Fibroblast of peridontal ligament (primary cell): ENCODE measurements around the gene GTPBP2.
"Not testable (repeated sequence)": the region's sequence is repeated elsewhere in the genome, so short reads cannot be mapped to it uniquely, and the experiment has no call there.

Experiments
- DNase-seq: peaks from one replicate; pipeline ENCODE4 v3.0.0-alpha.2; 2010; ENCODE audit errors: extremely low read depth

Gene GTPBP2

DNA sequence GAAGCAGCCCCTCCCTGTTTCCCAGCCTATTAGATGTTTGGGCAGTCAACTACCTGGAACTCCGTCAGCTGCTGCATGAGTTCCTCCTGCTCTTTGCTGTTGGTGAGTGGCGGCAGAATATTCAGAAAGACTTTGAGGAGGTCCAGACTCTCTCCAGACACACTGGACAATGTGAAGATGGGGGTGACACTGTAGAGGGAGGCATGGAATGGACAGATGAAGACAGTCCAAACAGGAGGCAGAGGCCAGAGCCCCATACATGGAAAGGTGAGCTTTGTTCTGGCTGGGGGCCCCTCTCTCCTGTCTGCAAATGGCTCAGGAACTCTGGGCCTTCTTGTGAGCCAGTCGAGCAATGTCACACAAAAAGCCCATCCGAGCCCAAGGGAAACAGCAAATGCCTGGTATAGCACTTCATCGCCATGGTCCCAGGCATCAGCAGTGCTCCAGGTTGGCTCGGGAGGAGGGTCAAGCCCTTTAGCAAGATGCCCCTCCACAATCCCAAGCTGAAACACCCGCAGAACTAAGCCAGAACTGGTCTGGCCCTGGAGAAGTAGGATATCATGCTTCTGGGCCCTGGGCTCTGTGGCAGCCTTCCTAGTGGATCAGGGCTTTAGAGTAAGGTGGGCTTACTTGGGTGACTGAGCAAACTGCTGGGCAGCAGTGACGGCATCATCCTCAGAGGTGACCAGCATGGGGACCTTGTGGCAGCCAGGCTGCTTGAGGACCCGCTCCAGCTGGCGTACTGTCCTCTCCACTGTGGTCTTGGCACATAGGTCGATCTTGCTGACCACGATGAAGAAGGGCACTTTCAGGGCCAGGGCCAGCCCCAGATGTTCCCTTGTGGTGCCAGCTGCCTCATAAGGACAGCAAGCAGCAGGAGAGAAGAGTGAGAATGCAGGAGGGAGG is 4.9 kb downstream of the GTPBP2 start:
- DNase-seq = no peak

DNA sequence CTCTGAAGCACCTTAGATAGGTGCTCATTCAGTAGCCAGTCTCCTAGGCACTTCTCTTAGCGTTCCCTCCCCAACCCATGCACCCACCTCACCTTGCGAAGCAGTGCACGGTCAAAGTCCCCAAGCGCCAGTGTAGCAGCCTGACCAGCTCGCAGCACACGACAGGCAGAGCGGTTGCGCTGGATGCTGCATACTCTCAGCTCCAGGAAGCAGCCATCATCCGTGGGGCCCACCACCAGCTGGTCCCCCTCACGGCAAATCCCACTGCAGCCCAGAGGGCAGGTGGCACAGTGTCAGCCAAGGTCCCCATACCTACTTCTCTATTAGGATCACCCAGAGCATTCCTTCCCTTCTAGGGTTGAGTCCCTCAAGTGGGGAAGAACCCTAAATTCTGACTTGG is 6.5 kb downstream of the GTPBP2 start:
- no peak for DNase-seq

DNA sequence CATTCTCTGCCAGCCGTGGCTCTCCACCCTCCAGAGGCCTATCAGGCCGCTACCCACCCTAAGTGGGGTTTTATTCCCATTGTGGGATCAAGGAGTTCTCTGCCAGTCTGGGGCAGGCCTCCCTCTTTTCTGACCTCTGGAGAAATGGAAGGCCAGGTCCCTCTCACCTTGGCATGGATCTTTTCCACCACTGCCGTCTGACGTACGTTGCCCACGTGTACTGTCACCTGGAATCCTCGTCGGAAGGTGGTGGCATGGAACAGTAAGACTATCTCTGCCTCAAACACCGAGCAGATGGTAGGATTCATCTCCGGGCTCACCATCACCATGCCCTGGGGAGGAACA is 7.3 kb downstream of the GTPBP2 start:
- DNase-seq = no peak

DNA sequence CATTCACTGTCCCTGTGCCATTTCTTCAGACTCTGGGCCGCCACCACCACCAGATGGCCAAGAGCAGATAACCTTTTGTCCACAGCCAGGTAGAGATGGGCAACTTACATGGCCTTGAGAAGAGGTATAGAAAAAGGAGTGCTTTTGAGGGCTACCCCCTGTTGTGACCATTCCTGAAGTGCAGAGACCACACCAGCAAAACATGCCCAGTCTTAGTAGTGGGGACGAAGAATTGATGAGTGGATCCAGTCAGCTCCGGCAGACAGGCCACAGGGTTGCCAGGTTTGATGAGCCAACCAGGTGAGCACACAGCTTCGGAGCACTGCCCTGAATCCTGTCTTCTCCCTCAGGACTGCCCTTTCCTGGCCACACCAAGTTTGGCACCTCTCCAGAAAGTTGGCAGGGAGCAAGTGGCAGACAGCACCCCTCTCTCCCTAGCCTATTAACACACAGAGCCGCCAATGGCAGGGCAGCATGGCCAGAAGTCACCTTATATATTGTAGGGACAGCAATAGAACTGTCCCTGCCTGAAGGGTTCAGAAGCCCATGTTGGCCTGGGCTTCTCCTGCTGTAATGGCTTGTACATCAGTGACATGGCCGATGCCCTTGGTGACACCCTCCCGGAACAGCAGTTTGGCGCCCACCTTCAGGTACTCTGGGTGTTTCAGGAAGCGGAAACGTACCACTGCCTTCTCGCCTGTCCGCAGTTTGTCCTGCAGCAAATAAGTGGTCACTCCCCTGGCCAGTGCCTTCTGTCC is 7.8 kb downstream of the GTPBP2 start:
- no peak for DNase-seq

DNA sequence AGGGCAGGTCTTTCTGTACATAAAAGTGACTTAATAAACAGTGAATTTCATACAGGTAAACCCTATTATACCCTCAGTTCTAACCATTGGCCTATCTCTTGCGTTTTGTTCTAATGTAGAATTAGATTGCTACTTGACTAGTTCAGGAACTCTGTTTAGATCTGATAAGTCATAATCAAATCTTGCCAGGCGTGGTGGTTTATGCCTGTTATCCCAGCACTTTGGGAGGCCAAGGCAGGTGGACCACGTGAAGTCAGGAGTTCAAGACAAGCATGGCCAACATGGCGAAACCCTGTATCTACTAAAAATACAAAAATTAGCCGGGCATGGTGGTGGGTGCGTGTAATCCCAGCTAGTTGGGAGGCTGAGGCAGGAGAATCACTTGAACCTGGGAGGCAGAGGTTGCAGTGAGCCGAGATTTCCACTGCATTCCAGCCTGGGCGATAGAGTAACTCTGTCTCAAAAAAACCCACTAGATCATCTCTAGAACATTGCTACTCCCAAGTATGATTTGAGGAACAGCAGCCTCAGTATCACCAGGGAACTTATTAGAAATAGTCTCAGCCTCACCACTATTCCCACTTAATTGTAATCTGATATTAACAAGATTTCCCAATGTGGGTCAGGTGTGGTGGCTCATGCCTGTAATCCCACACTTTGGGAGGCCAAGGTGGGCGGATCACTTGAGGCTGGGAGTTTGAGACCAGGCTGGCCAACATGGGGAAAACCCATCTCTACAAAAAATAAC is 12.2 kb downstream of the GTPBP2 start:
- DNase-seq = no peak

DNA sequence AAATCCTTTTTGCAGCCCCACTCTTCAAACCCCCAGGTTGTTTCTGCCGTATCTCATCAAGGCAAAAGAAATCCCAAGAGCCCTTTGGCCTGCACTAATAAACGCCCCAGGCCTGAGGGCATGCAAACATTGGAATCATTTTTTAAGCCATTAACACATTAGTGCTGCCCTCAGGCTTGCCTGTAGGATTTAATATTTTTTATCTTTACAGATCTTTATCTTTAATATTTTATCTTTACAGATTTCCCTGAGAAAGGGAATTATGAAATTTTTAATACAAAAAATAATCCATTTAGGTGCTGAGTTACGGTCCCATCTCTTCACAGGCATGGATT is 14.7 kb downstream of the GTPBP2 start:
- no peak for DNase-seq

DNA sequence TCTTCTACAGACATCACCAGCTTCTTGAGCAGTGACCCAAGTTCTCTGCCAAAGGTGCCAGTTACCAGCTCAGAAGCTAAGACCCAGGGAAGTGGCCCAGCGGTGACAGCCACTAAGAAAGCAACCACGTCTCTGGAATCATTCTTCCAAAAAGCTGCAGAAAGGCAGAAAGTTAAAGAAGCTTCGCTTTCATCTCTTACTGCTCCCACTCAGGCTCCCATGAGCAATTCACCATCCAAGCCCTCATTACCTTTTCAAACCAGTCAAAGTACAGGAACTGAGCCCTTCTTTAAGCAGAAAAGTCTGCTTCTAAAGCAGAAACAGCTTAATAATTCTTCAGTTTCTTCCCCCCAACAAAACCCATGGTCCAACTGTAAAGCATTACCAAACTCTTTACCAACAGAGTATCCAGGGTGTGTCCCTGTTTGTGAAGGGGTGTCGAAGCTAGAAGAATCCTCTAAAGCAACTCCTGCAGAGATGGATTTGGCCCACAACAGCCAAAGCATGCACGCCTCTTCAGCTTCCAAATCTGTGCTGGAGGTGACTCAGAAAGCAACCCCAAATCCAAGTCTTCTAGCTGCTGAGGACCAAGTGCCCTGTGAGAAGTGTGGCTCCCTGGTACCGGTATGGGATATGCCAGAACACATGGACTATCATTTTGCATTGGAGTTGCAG is 15.2 kb downstream of the GTPBP2 start:
- no peak for DNase-seq

DNA sequence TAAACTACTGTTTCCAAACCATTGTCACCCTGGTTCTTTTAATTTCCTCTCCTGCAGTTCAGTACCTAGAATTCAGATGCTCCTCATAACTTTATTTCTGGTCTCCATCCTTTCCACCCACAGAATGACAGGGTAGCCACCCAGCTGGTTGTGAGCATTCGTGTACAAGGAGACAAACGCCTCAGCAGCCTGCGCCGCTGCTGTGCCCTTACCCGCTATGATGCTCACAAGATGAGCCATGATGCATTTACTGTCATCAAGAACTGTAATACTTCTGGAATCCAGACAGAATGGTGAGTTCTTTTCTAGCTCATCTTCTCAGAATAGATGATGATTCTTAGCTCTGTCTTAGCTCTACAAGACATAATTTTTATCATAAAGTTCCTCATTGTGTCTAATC is 18.6 kb downstream of the GTPBP2 start:
- DNase-seq = no peak

DNA sequence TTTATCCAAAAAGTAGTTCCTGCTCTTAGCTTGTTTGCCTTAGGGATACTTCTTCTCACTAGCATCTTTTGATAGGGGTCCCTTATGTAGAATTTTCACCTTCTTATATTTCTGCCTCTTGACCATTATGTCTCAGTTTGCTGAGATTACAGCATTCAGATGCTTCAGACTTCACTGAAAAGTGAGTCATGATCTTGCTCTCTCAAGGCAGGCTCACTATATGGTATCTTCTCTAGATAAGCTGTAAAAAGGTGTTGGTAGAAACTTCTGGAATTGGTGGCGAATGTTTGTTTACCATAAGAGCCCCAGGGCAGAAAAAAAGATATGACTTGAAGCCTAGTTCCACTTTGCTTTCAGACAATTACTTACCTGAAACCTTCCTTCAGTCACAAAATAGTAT is 19.7 kb downstream of the GTPBP2 start:
- DNase-seq = no peak

DNA sequence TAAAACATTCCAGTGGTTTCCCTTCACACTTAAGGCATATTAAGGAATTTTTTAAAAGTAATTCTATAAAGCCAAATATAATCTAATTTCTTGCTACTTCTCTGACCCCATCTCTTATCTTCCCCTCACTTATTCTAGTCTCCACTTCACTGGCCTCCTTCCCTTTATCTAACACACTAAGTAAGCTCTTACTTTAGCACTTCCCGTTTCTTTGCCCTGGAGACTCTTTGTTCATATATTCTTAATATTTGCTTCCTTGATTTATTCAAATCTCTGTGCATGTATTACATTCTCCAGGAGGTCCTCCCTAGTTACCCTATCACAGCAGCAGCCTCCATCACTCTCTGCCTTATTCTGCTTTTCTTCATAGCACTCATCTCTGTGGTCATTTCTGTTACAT is 20.3 kb downstream of the GTPBP2 start:
- DNase-seq = no peak

DNA sequence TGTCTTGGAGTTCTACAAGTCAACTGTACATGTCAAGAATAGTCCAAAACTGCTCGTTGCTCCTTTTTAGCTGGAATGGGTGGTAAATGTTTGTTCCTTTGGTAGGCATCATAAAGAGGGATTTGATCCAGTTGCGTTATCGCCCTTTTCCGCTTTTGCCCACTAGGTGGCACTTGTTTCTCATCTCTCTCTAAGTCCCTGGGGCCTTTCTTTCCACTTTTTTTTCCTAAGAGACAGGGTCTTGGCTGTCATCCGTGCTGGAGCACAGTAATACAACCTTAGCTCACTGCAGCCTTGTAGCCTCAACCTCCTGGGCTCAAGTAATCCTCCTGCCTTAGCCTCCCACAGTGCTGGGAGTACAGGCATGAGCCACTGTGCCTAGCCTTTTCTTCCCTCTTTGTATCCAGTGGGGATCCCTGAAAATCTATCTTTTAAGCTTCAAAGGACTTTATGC is 20.7 kb downstream of the GTPBP2 start:
- peak; percentile 90 for DNase-seq

DNA sequence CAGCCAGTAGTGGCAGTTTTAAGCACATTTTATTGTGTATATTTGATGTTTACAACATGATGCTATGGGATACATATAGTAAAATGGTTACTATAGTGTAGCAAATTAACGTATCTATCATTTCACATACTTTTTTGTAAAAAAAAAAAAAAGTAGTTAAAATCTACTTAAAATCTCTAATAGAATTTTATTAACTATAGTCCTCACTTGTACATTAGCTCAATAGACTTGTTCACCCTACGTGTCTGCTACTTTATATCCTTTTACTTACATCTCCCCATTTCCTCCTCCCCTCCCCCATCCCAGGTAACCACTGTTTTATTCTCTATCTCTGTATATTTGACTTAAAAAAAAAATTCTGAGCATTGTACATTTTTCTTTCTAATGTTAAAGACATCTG is 23.0 kb downstream of the GTPBP2 start:
- no peak for DNase-seq

DNA sequence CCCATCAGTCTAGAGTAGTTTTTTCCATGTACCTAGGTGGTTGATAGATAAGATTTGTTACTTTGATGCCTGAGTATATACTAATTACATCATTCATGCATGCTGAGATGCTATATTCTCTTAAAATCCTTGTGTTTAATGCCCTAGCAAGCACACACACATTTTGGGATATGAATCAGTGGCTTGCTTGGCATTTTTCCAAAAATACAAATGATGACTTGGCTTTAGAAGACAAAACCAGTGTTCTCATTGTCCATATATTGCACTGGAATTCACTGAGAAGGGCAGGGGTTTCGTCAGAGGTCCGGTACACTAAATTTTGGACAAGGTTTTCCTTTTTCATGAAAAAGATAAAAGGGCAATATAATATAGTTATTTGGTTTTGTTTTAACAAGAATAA is 24.9 kb downstream of the GTPBP2 start:
- DNase-seq = peak; percentile 87

DNA sequence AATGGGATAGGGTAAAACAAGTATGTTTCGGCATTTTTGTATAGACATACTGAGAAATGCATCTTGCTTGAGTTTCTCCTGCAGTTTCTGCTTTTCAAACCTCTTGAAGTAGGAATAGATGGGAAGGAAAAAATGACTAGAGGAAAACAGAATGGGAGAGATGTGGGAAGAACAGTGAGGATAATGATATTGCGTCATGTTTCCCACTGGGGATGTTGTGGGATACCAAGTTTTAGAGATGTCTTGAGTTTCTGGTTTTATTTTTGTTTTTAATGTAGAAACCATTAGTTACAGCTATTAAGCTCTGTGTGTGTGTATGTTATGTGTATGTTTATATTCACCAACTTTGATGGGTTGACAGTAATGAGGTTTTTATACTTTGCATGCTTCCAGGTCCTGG is 28.5 kb downstream of the GTPBP2 start:
- DNase-seq = peak; percentile 64

DNA sequence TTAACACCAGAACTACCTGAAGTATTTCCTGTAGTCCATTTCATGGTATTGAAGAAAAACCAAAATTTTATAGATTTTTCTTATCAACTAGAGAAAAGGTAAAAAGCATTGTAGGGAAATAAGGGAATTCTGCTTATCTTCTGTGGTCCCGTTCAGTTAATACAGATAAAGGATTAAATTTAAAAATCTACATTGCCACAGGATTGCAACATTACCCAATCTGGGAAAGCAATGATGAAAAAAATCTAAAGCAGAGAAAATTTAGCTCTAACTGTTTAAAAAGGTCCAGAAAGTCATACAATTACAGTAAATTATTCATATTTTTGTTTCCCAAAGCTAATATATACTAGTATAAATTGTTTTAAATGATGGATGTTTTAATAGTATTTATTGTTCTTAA is 35.1 kb downstream of the GTPBP2 start:
- DNase-seq = peak; percentile 21

DNA sequence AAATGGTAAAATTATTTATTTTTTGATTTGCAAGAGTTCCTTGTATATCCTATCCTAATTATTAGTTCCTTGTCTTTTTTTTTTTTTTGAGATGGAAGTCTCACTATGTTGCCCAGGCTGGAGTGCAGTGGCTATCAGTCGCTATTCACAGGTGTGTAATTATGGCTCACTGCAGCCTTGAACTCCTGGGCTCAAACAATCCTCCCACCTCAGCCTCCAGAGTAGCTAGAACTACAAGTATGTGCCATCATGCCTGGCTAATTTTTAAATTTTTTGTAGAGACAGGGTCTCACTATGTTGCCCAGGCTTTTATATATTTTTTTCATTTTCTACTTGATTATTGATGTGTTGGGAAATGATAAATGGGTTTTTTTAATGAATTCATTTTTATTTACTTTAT is 39.5 kb downstream of the GTPBP2 start:
- not testable (repeated sequence) for DNase-seq

DNA sequence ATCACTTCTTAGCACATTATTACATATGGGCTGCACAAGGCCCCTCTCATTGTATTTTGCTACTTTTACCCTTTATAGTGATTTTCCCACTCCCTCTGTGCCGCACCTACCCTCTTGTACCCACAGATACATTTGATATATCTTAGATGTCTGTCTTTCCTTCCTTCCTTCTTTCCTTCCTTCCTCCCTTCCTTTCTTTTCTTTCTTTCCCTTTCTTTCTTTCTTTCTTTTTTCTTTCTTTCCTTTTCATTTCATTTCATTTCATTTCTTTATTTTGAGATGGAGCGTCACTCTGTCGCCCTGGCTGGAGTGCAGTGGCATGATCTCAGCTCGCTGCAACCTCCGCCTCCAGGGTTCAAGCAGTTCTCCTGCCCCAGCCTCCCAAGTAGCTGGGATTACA is 40.9 kb downstream of the GTPBP2 start:
- DNase-seq = no peak

DNA sequence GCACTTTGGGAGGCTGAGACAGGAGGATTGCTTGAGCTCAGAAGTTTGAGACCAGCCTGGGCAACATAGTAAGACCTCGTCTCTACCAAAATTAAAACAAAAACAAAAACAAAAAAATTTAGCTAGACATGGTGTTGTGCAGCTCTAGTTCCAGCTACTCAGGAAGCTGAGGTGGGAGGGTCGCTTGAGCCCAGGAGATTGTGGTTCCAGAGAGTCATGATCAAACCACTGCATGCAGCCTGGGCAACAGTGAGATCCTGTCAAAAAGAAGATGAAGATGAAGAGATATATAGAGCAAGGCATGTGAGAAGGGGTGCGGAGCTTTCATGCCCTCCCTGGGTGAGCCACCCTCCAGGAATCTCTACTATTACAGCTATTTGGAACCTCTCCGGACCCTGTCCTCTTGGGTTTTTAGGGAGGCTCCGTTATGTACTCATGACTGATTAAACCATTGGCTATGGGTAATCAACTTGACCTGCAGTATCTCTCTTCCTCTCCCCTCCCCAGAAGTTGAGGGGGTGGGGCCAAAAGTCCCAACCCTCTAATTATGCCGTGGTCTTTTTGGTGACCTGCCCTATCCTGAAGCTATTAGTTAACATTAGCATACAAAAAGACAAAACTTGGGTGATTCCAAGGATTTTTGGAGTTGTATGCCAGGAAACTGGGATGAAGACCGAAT is 44.0 kb downstream of the GTPBP2 start:
- peak; percentile 54 for DNase-seq

DNA sequence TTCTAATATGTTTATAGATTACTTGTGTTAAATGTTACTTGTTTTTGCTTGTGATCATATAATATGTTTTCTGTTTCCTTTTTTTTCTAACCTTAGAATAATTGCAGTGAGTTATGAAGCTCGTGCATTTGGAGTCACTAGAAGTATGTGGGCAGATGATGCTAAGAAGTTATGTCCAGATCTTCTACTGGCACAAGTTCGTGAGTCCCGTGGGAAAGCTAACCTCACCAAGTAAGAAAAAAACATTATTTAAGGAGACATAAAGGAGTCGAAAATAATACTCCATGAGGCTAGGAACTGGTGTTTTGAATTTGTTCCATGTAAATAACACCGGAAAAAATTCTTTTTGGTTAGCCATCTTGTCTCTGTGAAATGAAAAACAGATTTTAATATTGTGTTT is 46.2 kb downstream of the GTPBP2 start:
- peak; percentile 35 for DNase-seq

DNA sequence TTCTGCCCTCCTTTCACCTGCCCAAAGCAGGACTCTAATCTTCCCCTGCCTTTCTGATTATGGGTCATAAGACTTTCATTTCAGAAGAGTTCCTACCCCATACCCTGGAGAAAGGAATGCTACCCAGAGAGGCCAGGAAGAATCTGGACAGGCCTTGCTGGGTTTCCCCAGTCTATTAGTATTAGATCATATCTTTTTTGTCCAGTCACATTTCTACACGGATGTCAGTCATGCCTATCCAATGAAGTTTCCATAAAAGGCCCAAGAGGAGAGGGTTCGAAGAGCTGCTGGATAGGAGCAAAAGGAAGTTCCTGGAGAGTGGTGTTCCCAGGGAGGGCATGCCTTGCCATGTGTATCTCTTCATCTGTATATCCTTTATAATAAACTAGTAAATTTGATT is 49.9 kb downstream of the GTPBP2 start:
- no peak for DNase-seq

DNA sequence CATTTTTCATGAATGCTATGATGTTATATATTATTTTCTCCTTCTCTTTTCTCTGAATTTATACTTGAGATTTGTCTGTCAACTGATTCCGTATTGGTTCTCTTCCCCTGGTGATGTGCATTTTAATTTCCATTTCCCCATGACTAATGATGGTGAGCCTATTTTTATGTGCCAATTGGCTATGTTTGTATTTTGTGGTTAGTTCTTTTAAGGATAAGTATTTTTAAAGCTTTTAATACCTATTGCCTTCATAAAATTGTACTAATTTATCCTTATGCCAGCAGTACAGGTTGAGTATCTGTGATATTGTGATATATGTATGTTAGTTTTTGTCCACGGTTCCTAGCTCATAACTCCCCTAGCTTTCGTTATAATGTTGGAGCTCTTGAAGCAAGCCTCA is 50.3 kb downstream of the GTPBP2 start:
- peak; percentile 26 for DNase-seq
